KMS-11 (cell line): ENCODE results near the gene KCNMB4.

Source experiments
- H2AFZ ChIP-seq: fragments of 200-600 bp; sonication (generic); 2 replicates; pipeline ENCODE4 v1.6.1; 2016; ENCODE audit warnings: antibody characterized with exemption, mixed run types, low read depth
- H3K27ac ChIP-seq: fragments of 200-600 bp; sonication (generic); 2 replicates; pipeline ENCODE4 v1.6.1; 2016; ENCODE audit warnings: mild to moderate bottlenecking, mixed run types
- H3K27me3 ChIP-seq: fragments of 200-600 bp; sonication (generic); 2 replicates; pipeline ENCODE4 v1.6.1; 2017; ENCODE audit warnings: mild to moderate bottlenecking, low read depth, mixed run types, moderate library complexity; ENCODE audit not compliant: insufficient read depth
- H3K36me3 ChIP-seq: fragments of 200-600 bp; sonication (generic); 2 replicates; pipeline ENCODE4 v1.6.1; 2017; ENCODE audit warnings: mild to moderate bottlenecking, mixed run types; ENCODE audit not compliant: insufficient read depth
- H3K4me1 ChIP-seq: fragments of 200-600 bp; sonication (generic); 2 replicates; pipeline ENCODE4 v1.6.1; 2016; ENCODE audit warnings: mild to moderate bottlenecking, low read depth, mixed run types; ENCODE audit not compliant: poor library complexity, severe bottlenecking
- H3K4me2 ChIP-seq: fragments of 200-600 bp; sonication (generic); 2 replicates; pipeline ENCODE4 v1.7.0; 2016; ENCODE audit warnings: mild to moderate bottlenecking, mixed run types
- H3K4me3 ChIP-seq: fragments of 200-600 bp; sonication (generic); IDR thresholded peaks from 2 replicates; pipeline ENCODE4 v1.6.1; 2017; ENCODE audit warnings: low read depth, low read length, mixed read lengths; ENCODE audit not compliant: insufficient read depth
- H3K79me2 ChIP-seq: fragments of 200-600 bp; sonication (generic); 2 replicates; pipeline ENCODE4 v1.6.1; 2016; ENCODE audit warnings: low read depth, mixed run types; ENCODE audit not compliant: insufficient read depth
- H3K9ac ChIP-seq: fragments of 200-600 bp; sonication (generic); 2 replicates; pipeline ENCODE4 v1.6.1; 2016; ENCODE audit warnings: mild to moderate bottlenecking, mixed run types
- H4K20me1 ChIP-seq: fragments of 200-600 bp; sonication (generic); 2 replicates; pipeline ENCODE4 v1.6.1; 2016; ENCODE audit warnings: mild to moderate bottlenecking, mixed run types; ENCODE audit not compliant: insufficient read depth
- TF ChIP-seq, protein P1 (sequence below): fragments of 200-600 bp; sonication (generic); conservative IDR thresholded peaks from 2 replicates; pipeline ENCODE4 v1.6.1; 2017; ENCODE audit warnings: low read depth, mild to moderate bottlenecking, antibody characterized with exemption, low read length, moderate library complexity, mixed read lengths

Gene KCNMB4

GRCh38 chr12:70365648-70366518 lies at the start of gene KCNMB4:
KCNMB4 (plus strand) TSS chr12:70366290; CDS start chr12:70366735, 445 bp downstream.
- Histone ChIP-seq H3K36me3 (no peaks in the 10 kb centered on the region), H4K20me1 (no peaks in the 10 kb centered on the region), H3K4me2 (peak within 1 kb of the TSS; percentile 94), H3K79me2 (no peaks in the 10 kb centered on the region), H3K27ac (no peak within 1 kb of the TSS), H3K4me1 (peaks cover 16% of the 10 kb centered on the region), H2AFZ (peak within 1 kb of the TSS; percentile 99), H3K4me3 (no peak within 1 kb of the TSS), H3K9ac (peak within 1 kb of the TSS; percentile 35; the same call in 1 of the 2 replicates), H3K27me3 (peaks cover 15% of the 10 kb centered on the region; the same call in 1 of the 2 replicates)
- TF ChIP-seq, protein P1, sequence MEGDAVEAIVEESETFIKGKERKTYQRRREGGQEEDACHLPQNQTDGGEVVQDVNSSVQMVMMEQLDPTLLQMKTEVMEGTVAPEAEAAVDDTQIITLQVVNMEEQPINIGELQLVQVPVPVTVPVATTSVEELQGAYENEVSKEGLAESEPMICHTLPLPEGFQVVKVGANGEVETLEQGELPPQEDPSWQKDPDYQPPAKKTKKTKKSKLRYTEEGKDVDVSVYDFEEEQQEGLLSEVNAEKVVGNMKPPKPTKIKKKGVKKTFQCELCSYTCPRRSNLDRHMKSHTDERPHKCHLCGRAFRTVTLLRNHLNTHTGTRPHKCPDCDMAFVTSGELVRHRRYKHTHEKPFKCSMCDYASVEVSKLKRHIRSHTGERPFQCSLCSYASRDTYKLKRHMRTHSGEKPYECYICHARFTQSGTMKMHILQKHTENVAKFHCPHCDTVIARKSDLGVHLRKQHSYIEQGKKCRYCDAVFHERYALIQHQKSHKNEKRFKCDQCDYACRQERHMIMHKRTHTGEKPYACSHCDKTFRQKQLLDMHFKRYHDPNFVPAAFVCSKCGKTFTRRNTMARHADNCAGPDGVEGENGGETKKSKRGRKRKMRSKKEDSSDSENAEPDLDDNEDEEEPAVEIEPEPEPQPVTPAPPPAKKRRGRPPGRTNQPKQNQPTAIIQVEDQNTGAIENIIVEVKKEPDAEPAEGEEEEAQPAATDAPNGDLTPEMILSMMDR: no peak

DNA sequence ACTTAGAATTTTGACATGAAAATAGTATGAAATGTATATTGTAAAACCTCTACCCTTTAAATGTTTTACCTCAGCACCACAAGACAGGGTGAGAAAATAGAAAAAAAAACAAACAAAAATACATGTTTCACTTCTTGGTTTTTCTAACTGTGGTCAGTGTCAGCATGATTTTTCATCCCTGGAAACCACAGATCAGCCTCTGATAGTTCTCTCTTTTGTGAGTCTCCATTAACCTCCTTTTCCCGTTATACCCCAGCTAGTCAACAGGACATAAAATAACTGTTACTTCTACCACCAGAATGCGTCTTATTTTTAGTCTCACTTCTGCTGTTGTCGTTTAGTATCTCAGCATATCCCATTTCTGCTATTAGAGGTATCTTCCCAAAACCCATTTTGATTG lies 48.3 kb upstream of the KCNMB4 start:
- TF ChIP-seq, protein P1: no peak
- Histone ChIP-seq H4K20me1 (peaks cover 8% of the 10 kb centered on the region), H3K79me2 (peaks cover 23% of the 10 kb centered on the region; the same call in 1 of the 2 replicates), H3K4me2 (peak overlapping the region; percentile 83), H3K9ac (no peak overlapping the region), H3K4me1 (peaks cover 46% of the 10 kb centered on the region), H3K27ac (peak overlapping the region; percentile 8; the same call in 1 of the 2 replicates), H3K27me3 (no peaks in the 10 kb centered on the region), H3K36me3 (no peaks in the 10 kb centered on the region), H3K4me3 (no peak overlapping the region), H2AFZ (no peak overlapping the region)

GRCh38 chr12:70319605-70320004 lies 46.5 kb upstream of the KCNMB4 start:
- Histone ChIP-seq H3K4me1 (peaks cover 46% of the 10 kb centered on the region), H4K20me1 (peaks cover 8% of the 10 kb centered on the region), H3K27ac (no peak overlapping the region), H3K36me3 (no peaks in the 10 kb centered on the region), H3K4me2 (no peak overlapping the region), H2AFZ (no peak overlapping the region), H3K79me2 (peaks cover 23% of the 10 kb centered on the region; the same call in 1 of the 2 replicates), H3K27me3 (no peaks in the 10 kb centered on the region), H3K9ac (no peak overlapping the region), H3K4me3 (no peak overlapping the region)
- TF ChIP-seq, protein P1: no peak

DNA sequence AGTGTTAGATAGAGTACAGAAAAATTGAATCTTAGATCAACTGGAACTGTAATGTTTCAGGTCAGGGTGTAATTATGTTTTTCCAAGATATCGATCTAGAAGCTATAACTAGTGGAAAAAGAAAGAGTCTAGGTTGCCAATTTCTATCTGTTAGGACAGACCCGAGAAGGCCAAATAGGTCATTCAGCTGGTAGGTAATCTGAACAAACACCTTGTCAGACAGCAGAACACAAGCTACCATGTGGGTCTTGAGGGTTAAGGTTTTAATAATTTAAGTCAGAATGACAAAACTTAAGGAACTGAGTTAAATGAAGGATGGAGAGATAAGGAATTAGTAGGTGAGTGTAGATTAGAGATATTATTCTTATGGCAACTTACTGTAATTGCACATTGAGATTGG lies 44.9 kb upstream of the KCNMB4 start:
- Histone ChIP-seq H3K36me3 (no peaks in the 10 kb centered on the region), H3K4me1 (peaks cover 41% of the 10 kb centered on the region), H3K4me3 (no peak overlapping the region), H3K79me2 (peaks cover 23% of the 10 kb centered on the region; the same call in 1 of the 2 replicates), H3K4me2 (no peak overlapping the region), H3K27ac (no peak overlapping the region), H4K20me1 (peaks cover 8% of the 10 kb centered on the region; the same call in 1 of the 2 replicates), H2AFZ (no peak overlapping the region), H3K9ac (no peak overlapping the region), H3K27me3 (no peaks in the 10 kb centered on the region)
- TF ChIP-seq, protein P1: no peak
